ENCODE measurements around the gene NTHL1.
A peak's percentile ranks its signal among the peaks of the same experiment; 100 is the strongest.

Gene NTHL1

DNA sequence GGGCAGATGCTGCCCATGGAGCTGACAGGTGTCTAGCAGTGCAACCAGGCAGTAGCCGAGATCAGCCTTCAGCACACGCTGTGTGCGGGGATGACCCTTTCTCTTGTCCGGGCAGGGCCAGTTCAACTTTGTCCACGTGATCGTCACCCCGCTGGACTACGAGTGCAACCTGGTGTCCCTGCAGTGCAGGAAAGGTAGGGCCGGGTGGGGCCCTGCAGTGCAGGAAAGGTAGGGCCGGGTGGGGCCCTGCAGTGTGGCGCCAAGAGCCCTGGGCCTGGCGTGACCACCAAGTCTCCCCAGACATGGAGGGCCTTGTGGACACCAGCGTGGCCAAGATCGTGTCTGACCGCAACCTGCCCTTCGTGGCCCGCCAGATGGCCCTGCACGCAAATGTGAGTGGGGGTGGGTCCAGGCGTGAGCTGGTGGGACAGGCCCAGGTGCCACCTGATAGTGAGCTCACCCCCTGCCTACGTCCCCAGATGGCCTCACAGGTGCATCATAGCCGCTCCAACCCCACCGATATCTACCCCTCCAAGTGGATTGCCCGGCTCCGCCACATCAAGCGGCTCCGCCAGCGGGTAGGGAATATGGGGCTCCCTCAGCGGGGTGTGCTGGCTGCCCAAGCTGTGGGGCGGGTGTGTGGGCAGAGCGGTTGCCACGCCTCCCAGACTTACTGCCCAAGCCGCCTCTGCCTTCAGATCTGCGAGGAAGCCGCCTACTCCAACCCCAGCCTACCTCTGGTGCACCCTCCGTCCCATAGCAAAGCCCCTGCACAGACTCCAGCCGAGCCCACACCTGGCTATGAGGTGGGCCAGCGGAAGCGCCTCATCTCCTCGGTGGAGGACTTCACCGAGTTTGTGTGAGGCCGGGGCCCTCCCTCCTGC lies 40.4 kb upstream of the NTHL1 start:
- ATAC-seq (replicated peaks) (no peak), DNase-seq (no peak)
- H3K27me3 Mint-ChIP-seq, result no peaks in the 10 kb centered on the region
- H3K36me3 Mint-ChIP-seq (ENCODE audit: insufficient read depth), result peaks cover 15% of the 10 kb centered on the region
- H3K4me1 Mint-ChIP-seq (ENCODE audit: low read depth in 2 of 2), result peaks cover 0 to 2% of the 10 kb centered on the region in 2 donors
- H3K27ac Mint-ChIP-seq, result peak overlapping the region in 1 of 2 donors; percentile 38
- no peaks in the 10 kb centered on the region for H3K9me3 Mint-ChIP-seq
- H3K4me3 Mint-ChIP-seq, result no peak overlapping the region

DNA sequence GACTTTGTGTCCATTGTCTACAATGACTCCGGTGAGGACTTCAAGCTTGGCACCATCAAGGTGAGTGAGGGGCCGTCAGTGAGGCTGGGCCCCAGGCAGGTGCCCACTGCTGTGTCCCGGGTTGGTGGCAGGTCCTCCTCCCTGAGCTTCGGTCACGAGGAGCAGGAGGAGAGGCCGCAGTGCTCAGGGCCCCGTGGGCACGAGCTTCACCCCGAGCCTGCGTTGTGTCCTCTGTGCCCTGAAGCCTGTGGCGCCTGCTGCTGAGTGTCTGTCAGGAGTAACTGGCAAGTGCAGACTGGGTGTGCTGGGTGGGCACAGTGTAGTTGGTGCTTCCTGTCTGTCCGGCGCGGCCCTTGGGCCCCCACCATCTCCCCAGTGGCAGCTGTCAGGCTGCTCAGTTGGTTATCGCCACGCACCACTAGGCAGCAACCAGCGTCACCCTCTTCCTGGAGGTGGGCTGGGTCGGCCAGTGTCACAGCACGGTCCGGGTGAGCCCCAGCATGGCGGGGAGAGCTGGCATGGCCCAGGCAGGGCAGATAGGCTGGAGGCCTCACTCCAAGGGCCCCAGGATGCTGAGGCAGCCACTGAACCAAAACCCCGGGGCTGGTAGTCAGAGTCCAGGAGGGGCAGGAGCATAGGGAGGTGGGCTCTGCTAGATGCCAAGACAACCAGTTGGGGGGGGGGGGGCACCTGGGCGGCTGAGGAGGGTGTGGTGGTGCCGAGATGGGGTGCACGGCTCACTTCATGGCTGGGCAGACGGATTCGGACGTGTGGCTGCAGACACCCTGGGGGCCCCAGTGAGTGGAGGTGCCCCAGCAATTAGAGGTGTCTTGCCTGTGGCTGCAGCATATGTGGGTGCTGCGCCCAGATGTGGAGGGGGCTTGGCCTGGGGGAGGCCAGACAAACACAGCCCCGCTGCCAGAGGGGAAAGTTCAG lies 39.4 kb upstream of the NTHL1 start:
- Mint-ChIP-seq H3K27ac (no peak overlapping the region), H3K4me1 (ENCODE audit: low read depth in 2 of 2) (peaks cover 0 to 2% of the 10 kb centered on the region in 2 donors), H3K9me3 (no peaks in the 10 kb centered on the region), H3K36me3 (ENCODE audit: insufficient read depth) (peaks cover 19% of the 10 kb centered on the region), H3K27me3 (no peaks in the 10 kb centered on the region), H3K4me3 (no peak overlapping the region)
- ATAC-seq (replicated peaks) (no peak), DNase-seq (no peak)

DNA sequence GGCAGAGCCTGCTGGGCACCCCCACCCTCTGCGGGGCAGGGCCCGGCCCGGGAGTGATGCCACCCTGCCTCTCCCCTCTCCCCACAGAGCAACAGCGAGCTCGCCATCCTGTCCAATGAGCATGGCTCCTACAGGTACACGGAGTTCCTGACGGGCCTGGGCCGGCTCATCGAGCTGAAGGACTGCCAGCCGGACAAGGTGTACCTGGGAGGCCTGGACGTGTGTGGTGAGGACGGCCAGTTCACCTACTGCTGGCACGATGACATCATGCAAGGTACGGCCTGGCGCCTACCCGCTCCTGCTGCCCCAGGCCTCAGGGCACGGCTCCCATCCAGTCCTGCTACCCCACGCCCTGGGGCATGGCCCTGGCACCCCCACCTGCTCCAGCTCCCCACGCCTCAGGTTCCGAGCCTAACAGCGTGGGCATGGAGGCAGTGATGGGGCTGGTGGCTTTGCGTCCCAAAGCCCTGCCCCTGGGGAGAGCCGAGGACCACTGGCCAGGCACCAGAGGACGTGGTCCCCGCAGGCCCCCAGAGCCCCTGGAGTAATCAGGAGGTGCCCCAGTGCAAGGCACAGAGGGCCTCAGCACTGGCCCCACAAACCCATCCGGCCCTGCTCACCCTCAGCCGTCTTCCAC lies 38.6 kb upstream of the NTHL1 start:
- Mint-ChIP-seq H3K27ac (no peak overlapping the region), H3K4me3 (no peak overlapping the region), H3K27me3 (no peaks in the 10 kb centered on the region), H3K4me1 (ENCODE audit: low read depth in 2 of 2) (peaks cover 0 to 2% of the 10 kb centered on the region in 2 donors), H3K36me3 (ENCODE audit: insufficient read depth) (peaks cover 20% of the 10 kb centered on the region), H3K9me3 (no peaks in the 10 kb centered on the region)
- no peak for DNase-seq
- ATAC-seq (replicated peaks), result no peak

DNA sequence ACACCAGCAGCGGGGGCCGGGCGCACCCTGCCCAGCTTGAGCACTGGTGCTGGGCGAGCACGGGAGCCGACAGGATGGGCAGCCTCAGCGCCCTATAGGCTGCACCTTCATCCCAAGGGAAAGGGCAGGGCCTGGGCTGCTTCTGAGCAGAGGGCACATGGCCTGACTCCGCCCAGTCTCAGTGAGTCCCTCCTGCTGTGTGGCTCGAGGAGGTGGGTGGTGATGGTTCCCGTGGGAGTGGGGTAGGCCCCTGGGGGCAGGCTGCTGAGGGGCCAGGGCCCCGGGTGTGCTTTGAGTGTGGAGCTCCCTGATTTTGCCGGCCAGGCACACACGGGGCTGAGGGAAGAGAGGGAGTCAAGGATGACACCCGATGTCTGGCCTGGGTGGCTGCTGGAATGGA lies 38.0 kb upstream of the NTHL1 start:
- H3K9me3 Mint-ChIP-seq, result no peaks in the 10 kb centered on the region
- H3K27ac Mint-ChIP-seq, result no peak overlapping the region
- H3K27me3 Mint-ChIP-seq, result no peaks in the 10 kb centered on the region
- DNase-seq (no peak), ATAC-seq (replicated peaks) (no peak)
- H3K4me1 Mint-ChIP-seq (ENCODE audit: low read depth in 2 of 2), result peaks cover 0 to 2% of the 10 kb centered on the region in 2 donors
- no peak overlapping the region for H3K4me3 Mint-ChIP-seq
- H3K36me3 Mint-ChIP-seq (ENCODE audit: insufficient read depth), result peaks cover 20% of the 10 kb centered on the region

DNA sequence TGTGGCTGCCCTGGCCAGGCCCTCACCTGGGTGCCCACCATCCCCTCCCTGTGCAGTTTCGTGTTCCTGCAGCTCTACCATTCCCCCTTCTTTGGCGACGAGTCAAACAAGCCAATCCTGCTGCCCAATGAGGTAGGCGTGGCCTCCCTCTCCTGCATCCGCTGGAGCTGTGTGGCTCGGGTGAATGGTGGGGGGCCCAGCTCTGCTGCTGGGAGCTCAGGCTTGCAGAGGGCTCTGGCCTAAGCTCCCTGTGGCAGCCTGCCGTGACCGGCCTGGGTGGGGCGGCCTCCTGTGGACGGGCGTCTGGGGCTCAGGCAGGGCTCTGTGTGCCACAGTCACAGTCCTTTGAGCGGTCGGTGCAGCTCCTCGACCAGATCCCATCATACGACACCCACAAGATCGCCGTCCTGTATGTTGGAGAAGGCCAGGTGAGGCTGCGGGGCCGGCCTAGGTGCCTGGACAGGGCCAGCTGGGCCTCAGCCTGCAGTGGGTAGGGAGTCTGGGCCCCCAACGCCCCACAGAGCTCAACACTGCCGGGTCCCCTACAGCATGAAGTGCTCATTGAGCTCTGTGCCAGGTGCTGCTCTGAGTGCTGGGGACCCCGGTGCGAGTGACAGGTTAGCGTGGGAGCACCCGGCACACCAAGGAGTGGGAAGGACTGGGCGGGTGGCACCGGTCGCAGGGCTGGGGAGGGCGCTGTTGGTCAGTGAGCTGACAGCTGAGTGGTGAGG lies 37.4 kb upstream of the NTHL1 start:
- no peak overlapping the region for H3K27ac Mint-ChIP-seq
- no peak for ATAC-seq (replicated peaks)
- peaks cover 20% of the 10 kb centered on the region for H3K36me3 Mint-ChIP-seq (ENCODE audit: insufficient read depth)
- H3K9me3 Mint-ChIP-seq, result no peaks in the 10 kb centered on the region
- no peak for DNase-seq
- no peak overlapping the region for H3K4me3 Mint-ChIP-seq
- H3K27me3 Mint-ChIP-seq, result no peaks in the 10 kb centered on the region
- H3K4me1 Mint-ChIP-seq (ENCODE audit: low read depth in 2 of 2), result peaks cover 0 to 2% of the 10 kb centered on the region in 2 donors

DNA sequence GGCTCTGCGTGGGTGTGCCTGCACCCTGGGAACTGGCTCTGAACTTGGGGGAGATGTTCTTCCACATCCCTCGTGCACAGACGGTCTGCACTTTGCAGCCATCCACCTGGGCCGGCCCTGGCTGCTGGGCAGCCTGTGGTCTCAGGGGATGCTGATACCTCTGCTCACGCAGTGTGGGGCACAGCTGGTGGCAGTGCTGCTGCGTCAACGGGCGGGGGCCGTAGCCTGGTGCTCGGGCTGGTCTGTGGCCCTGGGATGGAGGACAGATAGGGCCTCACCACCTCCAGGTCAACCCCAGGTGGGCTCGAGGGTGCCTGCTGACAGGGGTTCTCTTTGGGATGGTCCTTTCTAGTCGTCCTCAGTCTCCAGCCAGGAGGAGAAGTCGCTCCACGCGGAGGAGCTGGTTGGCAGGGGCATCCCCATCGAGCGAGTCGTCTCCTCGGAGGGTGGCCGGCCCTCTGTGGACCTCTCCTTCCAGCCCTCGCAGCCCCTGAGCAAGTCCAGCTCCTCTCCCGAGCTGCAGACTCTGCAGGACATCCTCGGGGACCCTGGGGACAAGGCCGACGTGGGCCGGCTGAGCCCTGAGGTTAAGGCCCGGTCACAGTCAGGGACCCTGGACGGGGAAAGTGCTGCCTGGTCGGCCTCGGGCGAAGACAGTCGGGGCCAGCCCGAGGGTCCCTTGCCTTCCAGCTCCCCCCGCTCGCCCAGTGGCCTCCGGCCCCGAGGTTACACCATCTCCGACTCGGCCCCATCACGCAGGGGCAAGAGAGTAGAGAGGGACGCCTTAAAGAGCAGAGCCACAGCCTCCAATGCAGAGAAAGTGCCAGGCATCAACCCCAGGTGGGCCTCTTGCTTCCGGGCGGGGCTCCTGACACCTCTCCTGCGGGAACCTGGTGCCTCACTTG lies 36.5 kb upstream of the NTHL1 start:
- no peak for ATAC-seq (replicated peaks)
- Mint-ChIP-seq H3K27ac (no peak overlapping the region), H3K4me1 (ENCODE audit: low read depth in 2 of 2) (peaks cover 0 to 2% of the 10 kb centered on the region in 2 donors), H3K4me3 (no peak overlapping the region), H3K36me3 (ENCODE audit: insufficient read depth) (peaks cover 23% of the 10 kb centered on the region), H3K9me3 (no peaks in the 10 kb centered on the region), H3K27me3 (no peaks in the 10 kb centered on the region)
- DNase-seq, result no peak

DNA sequence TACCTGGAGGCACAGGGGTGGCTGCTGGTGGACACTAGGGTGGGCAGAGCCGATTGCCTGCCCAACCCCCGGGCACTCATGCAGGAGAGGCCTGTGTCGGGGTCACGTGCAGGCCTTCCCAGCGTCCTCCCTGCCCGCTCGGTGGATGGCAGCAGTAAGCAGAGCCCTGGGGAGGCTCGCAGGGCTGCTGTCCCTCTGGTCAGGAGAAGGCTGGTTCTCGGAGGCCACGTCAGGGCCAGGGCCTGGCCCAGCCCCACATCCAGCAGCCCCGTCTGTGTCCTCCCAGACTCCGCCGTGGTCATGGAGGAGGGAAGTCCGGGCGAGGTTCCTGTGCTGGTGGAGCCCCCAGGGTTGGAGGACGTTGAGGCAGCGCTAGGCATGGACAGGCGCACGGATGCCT lies 35.8 kb upstream of the NTHL1 start:
- Mint-ChIP-seq H3K4me3 (no peak overlapping the region), H3K27me3 (no peaks in the 10 kb centered on the region), H3K4me1 (ENCODE audit: low read depth in 2 of 2) (peaks cover 0 to 2% of the 10 kb centered on the region in 2 donors), H3K9me3 (no peaks in the 10 kb centered on the region), H3K27ac (no peak overlapping the region), H3K36me3 (ENCODE audit: insufficient read depth) (peaks cover 23% of the 10 kb centered on the region)
- ATAC-seq (replicated peaks) (no peak), DNase-seq (no peak)

DNA sequence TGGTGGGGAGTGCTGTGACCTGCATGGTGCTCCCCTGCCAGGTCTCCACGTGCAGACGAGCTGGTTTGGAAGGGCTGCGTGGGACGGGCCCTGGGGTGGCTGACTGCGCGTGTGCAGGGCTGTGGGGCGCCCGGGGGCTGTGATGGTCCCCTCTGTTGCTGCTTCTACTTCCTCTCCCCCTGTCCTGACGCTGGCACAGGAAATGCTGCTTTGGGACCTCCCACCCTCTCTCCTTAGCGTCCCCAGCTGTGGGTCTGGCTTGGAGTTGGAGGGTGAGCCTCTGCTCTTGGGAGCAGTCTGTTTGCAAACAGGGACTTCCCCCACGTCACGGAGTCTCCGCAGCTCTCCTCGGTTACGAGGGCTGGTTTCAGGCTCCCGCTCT lies 35.3 kb upstream of the NTHL1 start:
- H3K9me3 Mint-ChIP-seq, result no peaks in the 10 kb centered on the region
- no peak overlapping the region for H3K27ac Mint-ChIP-seq
- ATAC-seq (replicated peaks) (no peak), DNase-seq (no peak)
- H3K4me1 Mint-ChIP-seq (ENCODE audit: low read depth in 2 of 2), result peaks cover 0 to 2% of the 10 kb centered on the region in 2 donors
- no peaks in the 10 kb centered on the region for H3K27me3 Mint-ChIP-seq
- no peak overlapping the region for H3K4me3 Mint-ChIP-seq
- H3K36me3 Mint-ChIP-seq (ENCODE audit: insufficient read depth), result peaks cover 23% of the 10 kb centered on the region

DNA sequence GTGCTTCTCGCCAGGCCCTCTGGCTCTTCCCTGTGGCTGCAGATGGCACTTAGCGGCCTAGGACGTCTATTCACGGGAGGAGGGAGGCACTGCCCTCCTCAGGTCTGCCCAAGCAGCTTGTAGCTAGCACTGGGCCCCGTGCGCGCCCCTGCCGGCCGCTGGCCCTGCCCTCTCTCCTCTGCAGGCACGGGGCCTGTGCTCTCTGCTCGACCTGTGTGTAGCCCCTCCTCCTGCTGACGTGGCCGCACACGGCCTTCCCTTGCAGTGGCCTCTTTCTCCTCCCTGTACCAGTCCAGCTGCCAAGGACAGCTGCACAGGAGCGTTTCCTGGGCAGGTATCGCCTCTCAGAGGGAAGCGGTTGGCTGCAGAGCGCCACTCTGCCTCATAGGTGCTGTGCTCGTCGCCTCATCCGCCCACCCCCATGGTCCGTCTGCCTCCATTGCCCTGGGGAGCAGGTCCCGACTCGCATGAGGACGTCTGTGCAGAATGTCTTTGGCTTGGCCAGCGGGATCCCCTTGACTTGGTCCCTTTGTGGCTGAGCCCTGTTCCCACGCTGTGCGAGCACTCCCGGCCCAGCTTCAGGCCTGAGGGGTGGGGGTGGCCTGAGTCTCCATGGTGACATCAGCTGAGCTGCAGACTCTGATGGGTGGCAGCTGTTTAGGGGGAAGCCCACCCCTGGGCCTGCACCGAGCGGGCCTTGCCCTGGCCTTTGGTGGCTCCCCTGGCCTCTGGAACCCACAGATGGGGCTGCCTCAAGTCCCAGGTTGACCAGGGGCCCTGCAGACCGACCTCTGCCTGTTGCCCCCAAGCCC lies 34.7 kb upstream of the NTHL1 start:
- no peak overlapping the region for H3K4me3 Mint-ChIP-seq
- ATAC-seq (replicated peaks), result no peak
- peak overlapping the region; percentile 58 to 81 for H3K27ac Mint-ChIP-seq
- peaks cover 0 to 2% of the 10 kb centered on the region in 2 donors for H3K4me1 Mint-ChIP-seq (ENCODE audit: low read depth in 2 of 2)
- no peaks in the 10 kb centered on the region for H3K9me3 Mint-ChIP-seq
- peaks cover 23% of the 10 kb centered on the region for H3K36me3 Mint-ChIP-seq (ENCODE audit: insufficient read depth)
- no peak for DNase-seq
- no peaks in the 10 kb centered on the region for H3K27me3 Mint-ChIP-seq

DNA sequence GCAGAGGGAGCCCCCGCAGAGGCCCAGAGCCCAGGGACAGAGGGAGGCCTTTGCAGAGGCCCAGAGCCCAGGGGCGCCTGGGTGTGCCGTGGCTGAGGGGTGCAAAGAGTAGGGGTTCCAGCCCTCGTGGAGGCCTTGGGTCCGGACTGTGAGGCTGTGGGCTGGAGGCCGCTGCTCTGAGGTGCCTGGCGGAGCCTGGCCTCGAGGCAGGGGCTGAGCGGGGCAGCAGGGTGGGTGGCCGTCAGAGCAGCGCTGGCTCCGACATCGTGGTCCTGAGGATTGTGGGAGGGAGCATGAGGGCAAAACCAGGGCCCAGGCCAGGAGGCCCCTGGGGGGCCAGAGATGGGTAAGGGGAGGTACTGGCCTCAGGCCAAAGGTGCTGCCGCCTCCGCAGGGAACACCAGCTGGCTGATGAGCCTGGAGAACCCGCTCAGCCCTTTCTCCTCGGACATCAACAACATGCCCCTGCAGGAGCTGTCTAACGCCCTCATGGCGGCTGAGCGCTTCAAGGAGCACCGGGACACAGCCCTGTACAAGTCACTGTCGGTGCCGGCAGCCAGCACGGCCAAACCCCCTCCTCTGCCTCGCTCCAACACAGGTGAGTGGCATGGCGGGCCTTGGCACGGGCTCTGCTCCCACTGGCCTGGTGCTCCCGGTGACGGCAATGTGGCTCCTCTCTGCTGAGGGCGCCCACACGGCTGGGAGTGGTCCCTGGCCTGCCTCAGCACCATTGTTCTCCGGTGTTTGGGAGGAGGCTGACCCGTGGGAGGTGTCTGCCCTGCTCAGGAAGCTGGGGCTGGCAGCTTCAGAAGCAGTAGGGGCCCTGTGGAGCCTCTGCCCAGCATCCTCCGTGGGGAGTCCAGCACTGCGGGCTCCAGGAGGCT lies 33.8 kb upstream of the NTHL1 start:
- Mint-ChIP-seq H3K4me1 (ENCODE audit: low read depth in 2 of 2) (peaks cover 0 to 2% of the 10 kb centered on the region in 2 donors), H3K9me3 (no peaks in the 10 kb centered on the region), H3K4me3 (no peak overlapping the region), H3K27me3 (no peaks in the 10 kb centered on the region), H3K36me3 (ENCODE audit: insufficient read depth) (peaks cover 23% of the 10 kb centered on the region), H3K27ac (no peak overlapping the region)
- DNase-seq (no peak), ATAC-seq (replicated peaks) (no peak)

DNA sequence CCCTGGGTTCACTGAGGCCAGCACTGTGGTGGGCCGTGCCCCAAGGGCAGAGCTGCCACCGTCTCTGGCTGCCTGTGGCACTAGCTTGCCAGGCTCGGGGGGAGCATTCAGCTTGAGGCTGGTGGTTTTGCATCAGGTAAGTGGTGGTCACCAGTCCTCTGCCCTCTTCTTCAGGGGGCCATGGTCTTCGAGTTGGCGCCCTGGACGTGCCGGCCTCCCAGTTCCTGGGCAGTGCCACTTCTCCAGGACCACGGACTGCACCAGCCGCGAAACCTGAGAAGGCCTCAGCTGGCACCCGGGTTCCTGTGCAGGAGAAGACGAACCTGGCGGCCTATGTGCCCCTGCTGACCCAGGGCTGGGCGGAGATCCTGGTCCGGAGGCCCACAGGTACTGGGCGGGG lies 32.4 kb upstream of the NTHL1 start:
- Mint-ChIP-seq H3K36me3 (ENCODE audit: insufficient read depth) (peaks cover 23% of the 10 kb centered on the region), H3K4me3 (no peak overlapping the region), H3K9me3 (no peaks in the 10 kb centered on the region), H3K4me1 (ENCODE audit: low read depth in 2 of 2) (peaks cover 0 to 2% of the 10 kb centered on the region in 2 donors), H3K27me3 (no peaks in the 10 kb centered on the region), H3K27ac (no peak overlapping the region)
- DNase-seq (no peak), ATAC-seq (replicated peaks) (no peak)

Data from effector memory CD8-positive, alpha-beta T cell (primary cell).